HEK293 (cell line): ENCODE data around the gene VEGFA.

Experiments used
- CTCF ChIA-PET: fragments of 350-600 bp; formaldehyde crosslinking; extraction: SDS; loops from one replicate; lab custom pipeline; 2021; ENCODE audit warnings: antibody characterized with exemption; lab: Yijun Ruan, JAX
- POLR2A ChIA-PET: fragments of 300-600 bp; formaldehyde crosslinking; extraction: SDS; loops from one replicate; lab custom pipeline; 2020; ENCODE audit warnings: antibody characterized with exemption, inconsistent platforms; lab: Yijun Ruan, JAX
- H3K27ac ChIP-seq: fragments of 200-500 bp; sonication (Bioruptor generic); 2 replicates; pipeline ENCODE4 v1.5.1; 2014; ENCODE audit warnings: low read depth, low read length, control low read depth, inconsistent platforms; ENCODE audit errors: extremely low read depth
- H3K36me3 ChIP-seq, 2 experiments: fragments of 200-500 bp in 1 of 2; sonication (Bioruptor generic) in 1 of 2; 1 replicate in 1 of 2; 2 replicates in 1 of 2; pipeline ENCODE4 v1.5.1; 2014 to 2017; ENCODE audit warnings: inconsistent platforms in 2 of 2, low read length in 2 of 2; ENCODE audit not compliant: control insufficient read depth in 2 of 2, insufficient read depth in 1 of 2
- H3K4me1 ChIP-seq: fragments of 200-500 bp; sonication (Bioruptor generic); 2 replicates; pipeline ENCODE4 v1.5.1; 2014; ENCODE audit warnings: mild to moderate bottlenecking, low read length, inconsistent platforms; ENCODE audit not compliant: control insufficient read depth, insufficient read depth
- H3K4me3 ChIP-seq: 2 replicates; pipeline ENCODE4 v1.5.1; 2011; ENCODE audit warnings: low read depth, mild to moderate bottlenecking, control low read depth, low read length, moderate library complexity
- H3K9me3 ChIP-seq: fragments of 200-500 bp; sonication (Bioruptor generic); 2 replicates; pipeline ENCODE4 v1.5.1; 2014; ENCODE audit warnings: low read depth, low read length, inconsistent platforms; ENCODE audit not compliant: control insufficient read depth, insufficient read depth
- GLI2 ChIP-seq: fragments of 450-650 bp; formaldehyde crosslinking; IDR thresholded peaks from 2 replicates; pipeline ENCODE4; 2017; ENCODE audit warnings: missing biosample characterization, missing genetic modification characterization, low read depth, borderline replicate concordance
- GLIS1 ChIP-seq: fragments of 450-650 bp; formaldehyde crosslinking; IDR thresholded peaks from 2 replicates; pipeline ENCODE4 v1.5.1; 2016; ENCODE audit warnings: missing biosample characterization, missing genetic modification characterization
- HOXC10 ChIP-seq: sonication (generic); formaldehyde crosslinking; IDR thresholded peaks from 2 replicates; pipeline ENCODE4 v1.8.1; 2023; ENCODE audit warnings: mild to moderate bottlenecking, missing genetic modification reagents
- INSM2 ChIP-seq: fragments of 450-650 bp; formaldehyde crosslinking; IDR thresholded peaks from 2 replicates; pipeline ENCODE4 v1.5.1; 2016; ENCODE audit warnings: missing biosample characterization, missing genetic modification characterization
- SALL2 ChIP-seq: fragments of 450-650 bp; formaldehyde crosslinking; IDR thresholded peaks from 2 replicates; pipeline ENCODE4 v1.5.0; 2017; ENCODE audit warnings: missing biosample characterization, mild to moderate bottlenecking, missing genetic modification characterization, borderline replicate concordance
- SCRT1 ChIP-seq: fragments of 450-650 bp; formaldehyde crosslinking; IDR thresholded peaks from 2 replicates; pipeline ENCODE4 v1.5.1; 2016; ENCODE audit warnings: missing biosample characterization, missing genetic modification characterization, borderline replicate concordance
- TRIM28 ChIP-seq: IDR thresholded peaks from 2 replicates; pipeline ENCODE4 v1.6.1; 2011; ENCODE audit warnings: low read length, control low read depth, borderline replicate concordance
- YY1 ChIP-seq: fragments of 450-650 bp; formaldehyde crosslinking; IDR thresholded peaks from 2 replicates; pipeline ENCODE4 v1.5.1; 2018; ENCODE audit warnings: missing biosample characterization, missing genetic modification characterization
- ZBTB48 ChIP-seq: fragments of 450-650 bp; formaldehyde crosslinking; IDR thresholded peaks from 2 replicates; pipeline ENCODE4 v1.5.1; 2016; ENCODE audit warnings: missing biosample characterization, missing genetic modification characterization
- ZNF133 ChIP-seq: fragments of 450-650 bp; formaldehyde crosslinking; IDR thresholded peaks from 2 replicates; pipeline ENCODE4 v1.5.1; 2016; ENCODE audit warnings: missing biosample characterization, missing genetic modification characterization
- ZNF155 ChIP-seq: fragments of 450-650 bp; formaldehyde crosslinking; IDR thresholded peaks from 2 replicates; pipeline ENCODE4 v1.5.1; 2016; ENCODE audit warnings: missing biosample characterization, missing genetic modification characterization
- ZNF174 ChIP-seq: fragments of 450-650 bp; formaldehyde crosslinking; IDR thresholded peaks from 2 replicates; pipeline ENCODE4 v1.5.0; 2017; ENCODE audit warnings: missing biosample characterization, mild to moderate bottlenecking, missing genetic modification characterization
- ZNF19 ChIP-seq: fragments of 450-650 bp; formaldehyde crosslinking; IDR thresholded peaks from 2 replicates; pipeline ENCODE4; 2016; ENCODE audit warnings: missing biosample characterization, missing genetic modification characterization, low read depth
- ZNF324 ChIP-seq: fragments of 450-650 bp; formaldehyde crosslinking; IDR thresholded peaks from 2 replicates; pipeline ENCODE4 v1.5.1; 2016; ENCODE audit warnings: missing biosample characterization, missing genetic modification characterization
- ZNF366 ChIP-seq: fragments of 450-650 bp; formaldehyde crosslinking; conservative IDR thresholded peaks from 2 replicates; pipeline ENCODE4 v1.5.1; 2016; ENCODE audit warnings: missing biosample characterization, missing genetic modification characterization
- ZNF654 ChIP-seq: fragments of 450-650 bp; formaldehyde crosslinking; IDR thresholded peaks from 2 replicates; pipeline ENCODE4 v1.5.1; 2016; ENCODE audit warnings: low read depth, missing biosample characterization, missing genetic modification characterization
- ZNF664 ChIP-seq: fragments of 450-650 bp; formaldehyde crosslinking; IDR thresholded peaks from 2 replicates; pipeline ENCODE4 v1.5.1; 2016; ENCODE audit warnings: missing biosample characterization, missing genetic modification characterization
- ZNF704 ChIP-seq: fragments of 450-650 bp; formaldehyde crosslinking; IDR thresholded peaks from 2 replicates; pipeline ENCODE4 v1.5.1; 2016; ENCODE audit warnings: missing biosample characterization, missing genetic modification characterization
- TF ChIP-seq, protein P1 (sequence below): fragments of 450-650 bp; formaldehyde crosslinking; IDR thresholded peaks from 2 replicates; pipeline ENCODE4 v1.5.1; 2016; ENCODE audit warnings: missing biosample characterization, missing genetic modification characterization
- TF ChIP-seq, protein P2 (sequence below): fragments of 450-650 bp; formaldehyde crosslinking; IDR thresholded peaks from 2 replicates; pipeline ENCODE4 v1.5.1; 2016; ENCODE audit warnings: missing biosample characterization, missing genetic modification characterization
- TF ChIP-seq, protein P3 (sequence below): fragments of 450-650 bp; formaldehyde crosslinking; IDR thresholded peaks from 2 replicates; pipeline ENCODE4 v1.5.1; 2016; ENCODE audit warnings: missing biosample characterization, missing genetic modification characterization
- TF ChIP-seq, protein P4 (sequence below): fragments of 450-650 bp; formaldehyde crosslinking; IDR thresholded peaks from 2 replicates; pipeline ENCODE4 v1.5.1; 2016; ENCODE audit warnings: missing biosample characterization, missing genetic modification characterization

Gene VEGFA

GRCh38 chr6:43796168-43796567 is 26.2 kb downstream of the VEGFA start:
- H3K36me3 ChIP-seq: no peaks in the 10 kb centered on the region
- H3K4me3 ChIP-seq: no peak overlapping the region
- H3K4me1 ChIP-seq: no peaks in the 10 kb centered on the region
- H3K27ac ChIP-seq: no peak overlapping the region
- ChIA-PET POLR2A (interaction anchor here (0.8 kb wide), 1 partner anchor 26 kb away, joined by 3 read pairs; the partner anchor contains the start of gene VEGFA), CTCF (interaction anchor here (0.6 to 2.5 kb wide), 6 partner anchors 10 to 198 kb away, joined by 3 to 18 read pairs (median 4); partner anchors contain the start of gene VEGFA)
- H3K9me3 ChIP-seq: no peaks in the 10 kb centered on the region
- no peak for TF ChIP-seq HOXC10 (CRISPR knock-in tag)
- TF ChIP-seq SCRT1 (tag by site-specific recombination): no peak

- TF ChIP-seq TRIM28 (no peak), ZNF155 (tag by site-specific recombination) (no peak), GLIS1 (no peak), SALL2 (tag by site-specific recombination) (no peak), ZNF174 (tag by site-specific recombination) (no peak), INSM2 (tag by site-specific recombination) (no peak), YY1 (tag by site-specific recombination) (no peak), ZBTB48 (tag by site-specific recombination) (no peak), ZNF19 (tag by site-specific recombination) (no peak), ZNF133 (tag by site-specific recombination) (no peak), ZNF324 (tag by site-specific recombination) (no peak), GLI2 (tag by site-specific recombination) (no peak), ZNF366 (tag by site-specific recombination) (no peak), ZNF654 (no peak), ZNF664 (no peak), ZNF704 (tag by site-specific recombination) (no peak)
- TF ChIP-seq, protein P1, sequence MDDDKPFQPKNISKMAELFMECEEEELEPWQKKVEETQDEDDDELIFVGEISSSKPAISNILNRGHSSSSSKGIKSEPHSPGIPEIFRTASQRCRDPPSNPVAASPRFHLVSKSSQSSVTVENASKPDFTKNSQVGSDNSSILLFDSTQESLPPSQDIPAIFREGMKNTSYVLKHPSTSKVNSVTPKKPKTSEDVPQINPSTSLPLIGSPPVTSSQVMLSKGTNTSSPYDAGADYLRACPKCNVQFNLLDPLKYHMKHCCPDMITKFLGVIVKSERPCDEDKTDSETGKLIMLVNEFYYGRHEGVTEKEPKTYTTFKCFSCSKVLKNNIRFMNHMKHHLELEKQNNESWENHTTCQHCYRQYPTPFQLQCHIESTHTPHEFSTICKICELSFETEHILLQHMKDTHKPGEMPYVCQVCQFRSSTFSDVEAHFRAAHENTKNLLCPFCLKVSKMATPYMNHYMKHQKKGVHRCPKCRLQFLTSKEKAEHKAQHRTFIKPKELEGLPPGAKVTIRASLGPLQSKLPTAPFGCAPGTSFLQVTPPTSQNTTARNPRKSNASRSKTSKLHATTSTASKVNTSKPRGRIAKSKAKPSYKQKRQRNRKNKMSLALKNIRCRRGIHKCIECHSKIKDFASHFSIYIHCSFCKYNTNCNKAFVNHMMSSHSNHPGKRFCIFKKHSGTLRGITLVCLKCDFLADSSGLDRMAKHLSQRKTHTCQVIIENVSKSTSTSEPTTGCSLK (tag by site-specific recombination): no peak
- TF ChIP-seq, protein P2, sequence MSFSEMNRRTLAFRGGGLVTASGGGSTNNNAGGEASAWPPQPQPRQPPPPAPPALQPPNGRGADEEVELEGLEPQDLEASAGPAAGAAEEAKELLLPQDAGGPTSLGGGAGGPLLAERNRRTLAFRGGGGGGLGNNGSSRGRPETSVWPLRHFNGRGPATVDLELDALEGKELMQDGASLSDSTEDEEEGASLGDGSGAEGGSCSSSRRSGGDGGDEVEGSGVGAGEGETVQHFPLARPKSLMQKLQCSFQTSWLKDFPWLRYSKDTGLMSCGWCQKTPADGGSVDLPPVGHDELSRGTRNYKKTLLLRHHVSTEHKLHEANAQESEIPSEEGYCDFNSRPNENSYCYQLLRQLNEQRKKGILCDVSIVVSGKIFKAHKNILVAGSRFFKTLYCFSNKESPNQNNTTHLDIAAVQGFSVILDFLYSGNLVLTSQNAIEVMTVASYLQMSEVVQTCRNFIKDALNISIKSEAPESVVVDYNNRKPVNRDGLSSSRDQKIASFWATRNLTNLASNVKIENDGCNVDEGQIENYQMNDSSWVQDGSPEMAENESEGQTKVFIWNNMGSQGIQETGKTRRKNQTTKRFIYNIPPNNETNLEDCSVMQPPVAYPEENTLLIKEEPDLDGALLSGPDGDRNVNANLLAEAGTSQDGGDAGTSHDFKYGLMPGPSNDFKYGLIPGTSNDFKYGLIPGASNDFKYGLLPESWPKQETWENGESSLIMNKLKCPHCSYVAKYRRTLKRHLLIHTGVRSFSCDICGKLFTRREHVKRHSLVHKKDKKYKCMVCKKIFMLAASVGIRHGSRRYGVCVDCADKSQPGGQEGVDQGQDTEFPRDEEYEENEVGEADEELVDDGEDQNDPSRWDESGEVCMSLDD (tag by site-specific recombination): no peak
- TF ChIP-seq, protein P3, sequence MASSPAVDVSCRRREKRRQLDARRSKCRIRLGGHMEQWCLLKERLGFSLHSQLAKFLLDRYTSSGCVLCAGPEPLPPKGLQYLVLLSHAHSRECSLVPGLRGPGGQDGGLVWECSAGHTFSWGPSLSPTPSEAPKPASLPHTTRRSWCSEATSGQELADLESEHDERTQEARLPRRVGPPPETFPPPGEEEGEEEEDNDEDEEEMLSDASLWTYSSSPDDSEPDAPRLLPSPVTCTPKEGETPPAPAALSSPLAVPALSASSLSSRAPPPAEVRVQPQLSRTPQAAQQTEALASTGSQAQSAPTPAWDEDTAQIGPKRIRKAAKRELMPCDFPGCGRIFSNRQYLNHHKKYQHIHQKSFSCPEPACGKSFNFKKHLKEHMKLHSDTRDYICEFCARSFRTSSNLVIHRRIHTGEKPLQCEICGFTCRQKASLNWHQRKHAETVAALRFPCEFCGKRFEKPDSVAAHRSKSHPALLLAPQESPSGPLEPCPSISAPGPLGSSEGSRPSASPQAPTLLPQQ (tag by site-specific recombination): no peak
- TF ChIP-seq, protein P4, sequence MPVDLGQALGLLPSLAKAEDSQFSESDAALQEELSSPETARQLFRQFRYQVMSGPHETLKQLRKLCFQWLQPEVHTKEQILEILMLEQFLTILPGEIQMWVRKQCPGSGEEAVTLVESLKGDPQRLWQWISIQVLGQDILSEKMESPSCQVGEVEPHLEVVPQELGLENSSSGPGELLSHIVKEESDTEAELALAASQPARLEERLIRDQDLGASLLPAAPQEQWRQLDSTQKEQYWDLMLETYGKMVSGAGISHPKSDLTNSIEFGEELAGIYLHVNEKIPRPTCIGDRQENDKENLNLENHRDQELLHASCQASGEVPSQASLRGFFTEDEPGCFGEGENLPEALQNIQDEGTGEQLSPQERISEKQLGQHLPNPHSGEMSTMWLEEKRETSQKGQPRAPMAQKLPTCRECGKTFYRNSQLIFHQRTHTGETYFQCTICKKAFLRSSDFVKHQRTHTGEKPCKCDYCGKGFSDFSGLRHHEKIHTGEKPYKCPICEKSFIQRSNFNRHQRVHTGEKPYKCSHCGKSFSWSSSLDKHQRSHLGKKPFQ: no peak
- Histone ChIP-seq H3K4me3 (no peak overlapping the region), H3K36me3 (no peaks in the 10 kb centered on the region), H3K27ac (no peak overlapping the region), H3K4me1 (no peaks in the 10 kb centered on the region), H3K9me3 (no peaks in the 10 kb centered on the region)
- ChIA-PET CTCF (interaction anchor here (0.6 to 2.5 kb wide), 10 partner anchors 9 to 363 kb away, joined by 3 to 18 read pairs (median 4); partner anchors contain the start of gene VEGFA), POLR2A (interaction anchor here (0.8 kb wide), 1 partner anchor 27 kb away, joined by 3 read pairs; the partner anchor contains the start of gene VEGFA)
Measured at GRCh38 chr6:43796903-43797890, 27.2 kb downstream of the VEGFA start.
